ENCODE results near the gene CHRM5.

CHRM5 gene

GRCh38 chr15:33968224-33968623 lies at the start of gene CHRM5:
CHRM5 (plus strand) TSS chr15:33968497; CDS start chr15:34062718, 94,221 bp downstream.
- DNase-seq (ENCODE audit: low spot score) = no peak

GRCh38 chr15:33923446-33923845 lies 44.9 kb upstream of the CHRM5 start:
- no peak for DNase-seq (ENCODE audit: low spot score)

- DNase-seq (ENCODE audit: low spot score) = no peak
These were observed 42.0 kb upstream of the CHRM5 start for GRCh38 chr15:33926260-33926659.

- no peak for DNase-seq (ENCODE audit: low spot score)
These were observed 35.6 kb upstream of the CHRM5 start for GRCh38 chr15:33932734-33933133.

DNA sequence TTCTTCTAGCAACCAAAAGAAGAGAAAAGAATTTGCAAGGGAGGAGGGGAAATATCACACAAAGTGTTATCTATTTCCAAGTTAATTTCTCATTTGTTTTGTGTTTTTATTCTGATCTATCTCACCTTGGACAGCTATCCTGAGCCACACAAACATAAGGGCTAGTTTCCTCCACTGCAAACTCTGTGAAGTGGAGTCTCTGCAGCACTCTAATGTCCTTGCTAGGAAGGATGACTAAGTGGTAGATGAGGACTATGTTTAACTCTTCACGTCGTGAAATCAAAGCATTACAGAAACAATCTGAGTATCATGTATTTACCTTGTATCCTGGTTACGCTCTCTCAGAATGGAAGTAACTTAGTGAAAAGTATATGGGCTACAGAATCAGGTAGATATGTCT lies 33.9 kb upstream of the CHRM5 start:
- no peak for DNase-seq (ENCODE audit: low spot score)

DNA sequence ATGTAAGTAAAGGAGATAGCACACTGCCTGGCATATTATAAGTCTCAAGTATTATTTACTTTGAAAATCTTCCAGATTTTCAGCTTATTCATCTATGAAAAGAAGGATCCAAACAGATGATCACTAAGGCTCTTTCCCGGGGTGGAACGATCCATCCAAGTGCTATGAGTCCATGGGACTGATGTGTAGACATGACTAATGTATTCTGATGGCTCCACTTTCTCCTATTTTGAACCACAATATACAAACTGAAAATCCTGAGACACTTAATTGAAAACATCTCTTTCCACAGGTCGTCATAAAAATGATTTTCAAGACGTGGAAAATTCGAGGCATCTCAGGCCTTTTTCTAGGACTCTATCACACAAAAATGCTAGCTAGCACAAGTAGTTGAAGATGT lies 33.4 kb upstream of the CHRM5 start:
- no peak for DNase-seq (ENCODE audit: low spot score)

GRCh38 chr15:33941279-33942063 lies 26.8 kb upstream of the CHRM5 start:
- DNase-seq (ENCODE audit: low spot score) = no peak

GRCh38 chr15:33946152-33946551 lies 22.1 kb upstream of the CHRM5 start:
- no peak for DNase-seq (ENCODE audit: low spot score)

- DNase-seq (ENCODE audit: low spot score) = no peak
These were observed 12.4 kb upstream of the CHRM5 start for GRCh38 chr15:33955945-33956344.

- no peak for DNase-seq (ENCODE audit: low spot score)
These were observed 11.9 kb upstream of the CHRM5 start for GRCh38 chr15:33956397-33956796.

DNA sequence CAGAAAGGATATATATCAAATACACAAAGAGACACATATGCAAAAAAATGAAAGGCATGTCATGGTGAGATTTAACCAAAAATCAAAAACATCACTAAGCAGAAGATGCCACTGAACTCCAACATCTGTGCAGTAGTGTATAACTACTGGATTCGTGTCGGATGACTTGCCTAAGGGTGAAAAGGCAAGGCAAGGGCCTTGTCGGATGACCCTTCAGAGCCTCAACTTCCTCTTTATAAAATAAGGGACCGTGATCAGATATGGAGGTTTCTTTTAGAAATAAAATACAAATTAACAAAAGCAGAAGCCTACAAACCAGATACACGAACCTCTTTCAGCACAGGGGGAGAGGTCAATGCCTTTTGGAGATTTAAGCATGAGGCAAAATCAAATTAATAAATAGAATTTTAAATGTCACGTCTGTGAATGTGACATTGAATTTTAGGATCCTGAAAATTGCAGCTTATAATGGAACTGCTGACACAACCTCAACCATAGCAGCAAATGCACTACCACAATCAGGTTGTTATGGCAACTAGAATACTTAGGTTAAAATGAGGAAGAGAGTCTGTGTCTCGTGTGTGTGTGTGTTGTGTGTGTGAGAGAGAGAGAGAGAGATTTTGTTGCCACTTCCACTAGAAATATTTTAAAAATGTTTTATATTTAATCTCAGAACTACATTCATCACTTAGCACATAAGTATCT lies 8.3 kb upstream of the CHRM5 start:
- no peak for DNase-seq (ENCODE audit: low spot score)

DNA sequence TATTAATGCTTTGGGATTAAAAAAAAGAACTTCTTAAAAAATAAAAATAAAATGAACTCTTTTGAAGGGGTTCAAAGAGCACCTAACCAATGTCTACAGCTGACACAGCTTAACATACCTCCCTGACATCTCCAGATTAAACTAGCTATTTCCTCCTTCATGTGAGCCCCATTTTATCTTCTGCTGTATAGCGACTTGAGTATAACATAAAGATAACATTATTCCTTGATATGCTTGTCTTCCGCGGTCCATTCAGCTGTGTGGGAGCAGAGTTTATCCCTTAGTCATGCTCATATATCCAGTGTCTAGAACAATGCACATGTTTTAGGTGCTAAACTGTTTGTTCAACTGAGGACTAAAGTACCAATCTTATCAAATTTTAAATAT lies 7.8 kb upstream of the CHRM5 start:
- no peak for DNase-seq (ENCODE audit: low spot score)

DNA sequence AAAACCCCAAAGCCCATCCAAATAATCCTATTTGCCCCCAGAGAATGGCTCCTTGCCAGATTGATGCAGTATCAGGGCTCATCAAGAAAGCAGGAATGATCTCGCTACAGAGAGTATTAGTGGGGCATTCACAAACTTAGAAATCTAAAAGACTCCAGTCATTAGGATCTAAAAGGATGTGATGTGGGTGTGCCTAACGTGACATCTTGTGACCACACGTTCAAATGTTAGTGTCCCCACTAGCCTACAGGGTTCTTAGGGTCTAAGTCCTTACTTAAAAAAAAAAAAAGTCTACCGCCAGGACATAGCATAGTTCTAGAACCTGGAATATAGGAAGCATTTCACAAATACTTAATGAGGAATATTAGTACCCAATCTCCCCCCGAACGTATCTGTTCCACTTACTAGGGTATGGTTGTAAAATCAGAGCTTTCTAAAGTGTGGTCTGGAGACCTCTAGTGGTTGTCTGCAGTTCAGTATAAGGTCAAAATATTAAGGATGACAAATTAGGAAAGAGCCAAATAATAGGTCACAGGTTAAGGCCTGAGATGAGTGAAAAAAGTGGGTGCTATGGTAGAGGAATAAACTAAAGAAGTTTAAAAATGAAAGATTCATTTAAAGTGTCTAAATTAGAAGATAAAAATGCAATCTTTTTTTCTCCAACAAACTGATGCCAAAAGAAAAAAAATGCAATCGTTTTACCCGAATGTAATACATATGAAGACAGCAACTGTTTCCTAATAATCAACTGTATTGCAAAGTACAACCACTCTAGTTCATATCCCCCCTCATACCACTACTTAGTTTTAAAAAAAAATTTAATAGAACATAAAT lies 4.2 kb upstream of the CHRM5 start:
- DNase-seq (ENCODE audit: low spot score) = peak; percentile 32

- DNase-seq (ENCODE audit: low spot score) = no peak
These were observed 3.6 kb upstream of the CHRM5 start for GRCh38 chr15:33964665-33965040.

DNA sequence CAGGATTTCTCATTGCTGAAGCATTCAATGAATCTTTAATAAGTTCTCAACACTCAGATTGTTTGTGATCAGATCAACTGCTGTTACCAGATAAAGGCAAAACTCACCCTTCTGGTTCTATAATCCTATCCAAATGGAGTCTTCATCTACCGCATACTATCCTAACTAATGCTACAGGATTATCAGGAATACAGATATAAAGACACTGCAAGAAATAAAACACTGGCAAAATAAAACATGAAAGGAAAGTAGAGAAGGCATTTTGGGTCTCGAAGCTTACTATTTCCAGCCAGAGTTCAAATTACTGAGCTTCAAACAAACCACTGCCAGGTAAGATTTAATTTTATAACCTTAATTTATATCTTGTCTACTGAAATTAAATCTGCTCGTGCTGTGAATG lies 524 bp downstream of the CHRM5 start:
- DNase-seq (ENCODE audit: low spot score) = no peak

- no peak for DNase-seq (ENCODE audit: low spot score)
These were observed 3.5 kb downstream of the CHRM5 start for GRCh38 chr15:33971811-33972210.

GRCh38 chr15:33975022-33975565 lies 6.8 kb downstream of the CHRM5 start:
- no peak for DNase-seq (ENCODE audit: low spot score)

- no peak for DNase-seq (ENCODE audit: low spot score)
These were observed 11.9 kb downstream of the CHRM5 start for GRCh38 chr15:33980159-33980558.

DNA sequence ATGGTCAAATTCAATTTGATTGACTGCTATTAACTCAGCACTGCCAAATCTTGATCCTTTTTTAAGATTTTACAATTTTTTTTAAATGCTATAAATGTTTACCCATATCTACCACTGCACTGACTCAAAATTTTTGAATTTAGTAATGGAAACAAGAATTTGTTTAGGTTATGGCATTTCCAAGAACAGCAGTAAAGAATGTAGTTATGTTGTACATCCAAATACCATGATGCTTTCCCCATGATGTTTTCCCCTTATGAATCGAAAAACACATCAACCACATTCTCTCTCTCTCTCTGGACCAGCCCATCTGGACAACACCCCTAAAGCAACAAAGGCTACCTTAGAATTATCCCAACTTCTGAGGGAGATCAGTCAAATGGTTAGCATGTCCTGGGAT lies 14.2 kb downstream of the CHRM5 start:
- DNase-seq (ENCODE audit: low spot score) = no peak

- no peak for DNase-seq (ENCODE audit: low spot score)
These were observed 17.0 kb downstream of the CHRM5 start for GRCh38 chr15:33985287-33985686.

GRCh38 chr15:33985751-33986150 lies 17.5 kb downstream of the CHRM5 start:
- no peak for DNase-seq (ENCODE audit: low spot score)

- no peak for DNase-seq (ENCODE audit: low spot score)
These were observed 19.1 kb downstream of the CHRM5 start for GRCh38 chr15:33987444-33987843.

DNA sequence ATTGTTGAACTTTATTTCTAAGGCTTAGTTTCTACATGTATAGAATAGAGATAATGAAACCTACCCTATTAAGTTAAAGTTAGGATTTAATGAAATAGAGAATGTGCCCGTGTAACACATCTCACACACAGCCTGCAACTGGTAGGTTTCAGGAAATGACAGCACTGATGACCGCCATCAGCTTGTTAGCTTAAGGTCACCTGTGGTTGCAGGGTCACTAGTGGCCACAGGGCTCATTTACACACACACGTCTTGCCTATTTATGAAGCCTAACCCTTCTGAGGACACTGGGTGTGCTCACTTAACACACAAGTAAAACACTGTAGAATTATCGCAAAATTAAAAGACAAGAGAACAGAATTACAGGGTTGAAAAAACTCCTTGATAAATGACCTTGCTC lies 20.1 kb downstream of the CHRM5 start:
- no peak for DNase-seq (ENCODE audit: low spot score)
